Tibial artery (tissue), 4 donors: ENCODE results near the gene PUS7L.
"Not testable (repeated sequence)": the region's sequence is repeated elsewhere in the genome, so short reads cannot be mapped to it uniquely, and the experiment has no call there.

Source experiments
- DNase-seq, 2 donors: peaks; one replicate each; pipeline ENCODE4 v3.0.0-alpha.2; 2019
- H3K27ac ChIP-seq, 2 donors: fragments of 200-600 bp; sonication (generic) in 1 of 2; 1 replicate in 1 of 2; 2 replicates in 1 of 2; pipeline ENCODE4 v1.5.1; 2018 to 2019; ENCODE audit warnings: mild to moderate bottlenecking in 1 of 2
- H3K27me3 ChIP-seq, 2 donors: fragments of 200-600 bp; sonication (generic) in 1 of 2; one replicate each; pipeline versions ENCODE4 v1.5.1 to v1.6.0; 2016 to 2019
- H3K36me3 ChIP-seq, 3 donors: fragments of 200-600 bp; sonication (generic) in 2 of 3; one replicate each; pipeline ENCODE4 v1.5.1; 2016 to 2019; ENCODE audit warnings: mild to moderate bottlenecking in 2 of 3
- H3K4me1 ChIP-seq, 4 donors: fragments of 200-600 bp; sonication (generic) in 2 of 4; 1 replicate in 3 of 4; 2 replicates in 1 of 4; pipeline ENCODE4 v1.5.1; 2016 to 2019
- H3K4me3 ChIP-seq, 2 donors: fragments of 200-600 bp; sonication (generic) in 1 of 2; 1 replicate in 1 of 2; 2 replicates in 1 of 2; pipeline ENCODE4 v1.5.1; 2018 to 2019; ENCODE audit warnings: mild to moderate bottlenecking in 2 of 2
- H3K9me3 ChIP-seq, 3 donors: fragments of 200-600 bp; sonication (generic) in 1 of 3; one replicate each; pipeline ENCODE4 v1.5.1; 2016 to 2019
- intact Hi-C: fragments of 100-400 bp; cut with DNase I; formaldehyde crosslinking; loops from one replicate; pipeline ENCODE4 v1.15.0; 2023; ENCODE audit warnings: low total_unique reads
- TF ChIP-seq, protein P1 (sequence below), 2 experiments: fragments of 200-600 bp in 1 of 2; fragments of 450-650 bp in 1 of 2; IDR thresholded peaks; one replicate each; pipeline ENCODE4 v1.5.1; 2017 to 2019; ENCODE audit warnings: antibody characterized with exemption in 2 of 2, mild to moderate bottlenecking in 1 of 2, moderate library complexity in 1 of 2

The PUS7L gene

DNA sequence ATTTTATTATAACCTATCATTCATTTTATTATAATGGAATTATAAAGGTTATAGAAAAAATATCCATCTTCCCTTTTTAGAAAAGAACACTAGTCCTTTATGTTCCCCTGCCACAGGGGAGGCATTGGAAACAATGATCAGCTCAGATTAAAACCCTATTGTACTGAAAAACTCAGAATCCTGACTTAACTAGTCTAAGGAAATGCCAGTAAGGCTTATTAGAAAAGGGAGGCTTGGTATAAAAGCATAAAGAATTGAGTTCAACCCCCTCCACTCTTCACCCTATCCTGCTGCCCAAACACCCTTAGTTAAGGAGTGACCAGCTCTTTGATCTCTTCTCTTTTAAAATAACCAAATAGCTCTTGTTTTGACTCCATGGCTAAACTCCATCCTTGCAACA lies 36.0 kb downstream of the PUS7L start:
- DNase-seq: no peak
- H3K36me3 ChIP-seq: peaks cover 0 to 11% (median 7%) of the 10 kb centered on the region in 3 donors
- TF ChIP-seq, protein P1, sequence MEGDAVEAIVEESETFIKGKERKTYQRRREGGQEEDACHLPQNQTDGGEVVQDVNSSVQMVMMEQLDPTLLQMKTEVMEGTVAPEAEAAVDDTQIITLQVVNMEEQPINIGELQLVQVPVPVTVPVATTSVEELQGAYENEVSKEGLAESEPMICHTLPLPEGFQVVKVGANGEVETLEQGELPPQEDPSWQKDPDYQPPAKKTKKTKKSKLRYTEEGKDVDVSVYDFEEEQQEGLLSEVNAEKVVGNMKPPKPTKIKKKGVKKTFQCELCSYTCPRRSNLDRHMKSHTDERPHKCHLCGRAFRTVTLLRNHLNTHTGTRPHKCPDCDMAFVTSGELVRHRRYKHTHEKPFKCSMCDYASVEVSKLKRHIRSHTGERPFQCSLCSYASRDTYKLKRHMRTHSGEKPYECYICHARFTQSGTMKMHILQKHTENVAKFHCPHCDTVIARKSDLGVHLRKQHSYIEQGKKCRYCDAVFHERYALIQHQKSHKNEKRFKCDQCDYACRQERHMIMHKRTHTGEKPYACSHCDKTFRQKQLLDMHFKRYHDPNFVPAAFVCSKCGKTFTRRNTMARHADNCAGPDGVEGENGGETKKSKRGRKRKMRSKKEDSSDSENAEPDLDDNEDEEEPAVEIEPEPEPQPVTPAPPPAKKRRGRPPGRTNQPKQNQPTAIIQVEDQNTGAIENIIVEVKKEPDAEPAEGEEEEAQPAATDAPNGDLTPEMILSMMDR (IDR thresholded peaks at IDR 0.05): no peak
- no peaks in the 10 kb centered on the region for H3K27me3 ChIP-seq
- no peaks in the 10 kb centered on the region for H3K9me3 ChIP-seq
- no peak overlapping the region for H3K4me3 ChIP-seq
- H3K27ac ChIP-seq: no peak overlapping the region
- no peaks in the 10 kb centered on the region for H3K4me1 ChIP-seq
- intact Hi-C loops: no loop called here

DNA sequence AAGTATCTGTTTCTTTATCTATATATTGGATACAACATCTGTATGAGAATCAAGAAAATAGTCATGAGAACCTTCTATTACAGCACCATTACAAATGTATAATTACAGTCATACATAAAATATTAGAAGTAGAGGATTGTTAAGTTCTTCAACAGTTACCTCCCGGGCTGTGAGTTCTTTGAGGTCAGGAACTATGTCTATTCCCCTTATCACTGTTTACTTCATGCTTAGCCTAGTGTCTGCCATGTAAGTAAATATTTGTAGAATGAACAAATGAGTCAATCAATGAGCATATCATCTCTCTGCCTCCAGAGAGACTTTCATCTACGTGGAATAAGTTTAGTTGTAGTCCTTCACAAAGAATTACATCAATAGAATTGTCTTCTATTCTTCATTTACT lies 47.2 kb downstream of the PUS7L start:
- Histone ChIP-seq H3K27me3 (no peaks in the 10 kb centered on the region), H3K36me3 (no peaks in the 10 kb centered on the region), H3K4me1 (no peaks in the 10 kb centered on the region), H3K4me3 (no peak overlapping the region), H3K9me3 (peaks cover 0 to under 1% (median 0%) of the 10 kb centered on the region in 3 donors), H3K27ac (no peak overlapping the region)
- TF ChIP-seq, protein P1 (IDR thresholded peaks at IDR 0.05): no peak
- no peak for DNase-seq
- intact Hi-C loops: no loop called here

DNA sequence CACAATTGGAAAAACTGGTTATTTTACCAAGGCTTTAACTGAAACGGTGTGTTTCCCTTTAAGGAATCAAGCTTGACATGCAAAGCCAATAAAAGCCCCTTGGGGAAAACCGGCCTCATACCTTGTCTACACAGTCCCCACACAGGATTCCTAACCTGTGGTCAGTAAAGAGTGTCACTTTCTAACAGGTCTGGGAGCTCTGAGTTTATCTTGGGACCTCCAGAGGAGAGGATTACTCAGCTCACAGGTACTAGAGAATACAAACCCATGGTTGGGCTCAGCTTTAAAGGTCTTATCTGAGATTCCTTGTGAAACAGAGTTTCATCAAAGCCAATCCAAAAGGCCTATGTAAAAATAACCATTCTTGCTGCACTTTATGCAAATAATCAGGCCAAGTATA lies 54.8 kb downstream of the PUS7L start:
- H3K27ac ChIP-seq, DNase-seq, H3K36me3 ChIP-seq, H3K27me3 ChIP-seq, H3K4me3 ChIP-seq, intact Hi-C loops, H3K4me1 ChIP-seq, H3K9me3 ChIP-seq: not testable (repeated sequence)

GRCh38 chr12:43701194-43701593 lies 57.4 kb downstream of the PUS7L start:
- H3K9me3 ChIP-seq, intact Hi-C loops, DNase-seq, H3K4me1 ChIP-seq, H3K4me3 ChIP-seq, H3K36me3 ChIP-seq, H3K27me3 ChIP-seq, H3K27ac ChIP-seq: not testable (repeated sequence)

DNA sequence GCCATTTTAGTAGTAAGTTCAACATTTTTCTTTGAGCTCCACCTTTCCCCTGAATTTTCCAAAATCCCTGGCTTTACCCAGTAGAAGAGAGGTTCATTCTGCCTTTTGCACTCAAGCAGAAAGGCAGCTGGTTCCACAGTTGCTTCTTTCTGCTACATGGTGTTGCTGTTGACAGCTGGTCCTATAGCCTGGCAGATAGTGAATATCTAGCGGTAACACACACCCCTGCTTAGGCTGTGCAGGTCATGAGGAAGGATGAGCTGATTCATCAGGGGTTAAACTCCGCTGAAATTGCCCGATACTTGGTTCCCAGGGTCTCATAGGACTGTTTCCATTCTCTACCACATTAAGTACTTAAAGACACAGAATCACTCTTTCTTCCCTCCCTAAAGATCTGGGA lies 62.4 kb downstream of the PUS7L start:
- TF ChIP-seq, protein P1 (IDR thresholded peaks at IDR 0.05): no peak
- Histone ChIP-seq H3K27me3 (no peaks in the 10 kb centered on the region), H3K27ac (no peak overlapping the region), H3K9me3 (no peaks in the 10 kb centered on the region), H3K36me3 (no peaks in the 10 kb centered on the region), H3K4me3 (no peak overlapping the region), H3K4me1 (no peaks in the 10 kb centered on the region)
- intact Hi-C loops: no loop called here
- DNase-seq: no peak

GRCh38 chr12:43694879-43695278 lies 63.7 kb downstream of the PUS7L start:
- intact Hi-C loops: no loop called here
- H3K9me3 ChIP-seq: no peaks in the 10 kb centered on the region
- H3K4me3 ChIP-seq: no peak overlapping the region
- no peak overlapping the region for H3K27ac ChIP-seq
- no peaks in the 10 kb centered on the region for H3K27me3 ChIP-seq
- H3K4me1 ChIP-seq: no peaks in the 10 kb centered on the region
- TF ChIP-seq, protein P1 (IDR thresholded peaks at IDR 0.05): no peak
- H3K36me3 ChIP-seq: no peaks in the 10 kb centered on the region
- no peak for DNase-seq

DNA sequence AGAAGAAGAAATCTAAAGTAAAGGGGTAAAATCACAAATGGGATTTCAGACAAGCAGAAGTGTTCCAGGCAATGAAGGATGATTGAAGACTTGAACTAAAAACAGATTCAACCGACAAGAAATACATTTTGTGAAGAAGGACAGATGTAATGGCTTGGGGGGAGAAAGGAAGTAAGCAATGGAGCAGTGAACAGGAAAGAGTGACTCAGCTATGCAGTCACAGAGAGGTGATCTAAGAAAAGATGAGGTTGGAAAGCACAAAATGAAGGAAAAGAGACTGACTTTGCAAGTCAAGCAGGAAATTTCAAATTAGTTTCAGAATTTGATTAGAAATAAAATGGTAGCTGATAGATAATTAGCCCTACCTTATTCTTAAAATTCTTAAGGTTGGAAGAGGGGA lies 66.5 kb downstream of the PUS7L start:
- Histone ChIP-seq H3K36me3 (no peaks in the 10 kb centered on the region), H3K4me3 (no peak overlapping the region), H3K4me1 (no peaks in the 10 kb centered on the region), H3K27ac (no peak overlapping the region), H3K9me3 (no peaks in the 10 kb centered on the region), H3K27me3 (no peaks in the 10 kb centered on the region)
- no peak for DNase-seq
- intact Hi-C loops: no loop called here
- TF ChIP-seq, protein P1 (IDR thresholded peaks at IDR 0.05): no peak

GRCh38 chr12:43685491-43685890 lies 73.1 kb downstream of the PUS7L start:
- H3K4me1 ChIP-seq, H3K4me3 ChIP-seq, intact Hi-C loops, DNase-seq, H3K9me3 ChIP-seq, H3K27ac ChIP-seq, H3K27me3 ChIP-seq, H3K36me3 ChIP-seq: not testable (repeated sequence)
